MCF 10A (cell line): ENCODE results near the gene MRGPRX4. TPM values are rescaled to one million over a fixed set of nuclear protein-coding genes. Genes with fewer than 3 reads are reported as not detected.
"Not testable (repeated sequence)": the region's sequence is repeated elsewhere in the genome, so short reads cannot be mapped to it uniquely, and the experiment has no call there.

Experiments used
- BruUV-seq: library from RNA; stranded (reverse); fragments of 400-500 nt; replicated peaks from 2 replicates; lab custom pipeline; 2021; lab: Mats Ljungman, UMichigan
- CTCF ChIA-PET: fragments of 300-600 bp; sonication (Branson Sonifier 250); formaldehyde crosslinking; extraction: SDS; loops from one replicate; lab custom pipeline; 2021; ENCODE audit warnings: antibody characterized with exemption, inconsistent platforms; lab: Yijun Ruan, JAX
- POLR2A ChIA-PET: fragments of 300-600, 350-650 bp; sonication (Branson Sonifier 250); formaldehyde crosslinking; extraction: SDS; loops from one replicate; lab custom pipeline; 2020; ENCODE audit warnings: antibody characterized with exemption, inconsistent platforms; lab: Yijun Ruan, JAX
- DNase-seq: peaks from one replicate; pipeline ENCODE4 v3.0.0-alpha.2; 2018; ENCODE audit not compliant: unreplicated experiment
- H3K27ac Mint-ChIP-seq: one replicate; pipeline ENCODE4 v1.8.0; 2022; ENCODE audit warnings: mild to moderate bottlenecking, low read depth, mixed read lengths; ENCODE audit not compliant: unreplicated experiment
- H3K27me3 Mint-ChIP-seq: one replicate; pipeline ENCODE4 v1.8.0; 2022; ENCODE audit warnings: mixed read lengths; ENCODE audit not compliant: insufficient read depth, unreplicated experiment
- H3K36me3 Mint-ChIP-seq: one replicate; pipeline ENCODE4 v1.8.0; 2022; ENCODE audit warnings: mild to moderate bottlenecking, moderate library complexity, mixed read lengths; ENCODE audit not compliant: insufficient read depth, unreplicated experiment
- H3K4me1 Mint-ChIP-seq: one replicate; pipeline ENCODE4 v1.8.0; 2022; ENCODE audit warnings: mixed read lengths; ENCODE audit not compliant: insufficient read depth, unreplicated experiment
- H3K4me3 Mint-ChIP-seq: one replicate; pipeline ENCODE4 v1.8.0; 2022; ENCODE audit warnings: mild to moderate bottlenecking, moderate library complexity, mixed read lengths; ENCODE audit not compliant: unreplicated experiment
- H3K9me3 Mint-ChIP-seq: one replicate; pipeline ENCODE4 v1.8.0; 2022; ENCODE audit warnings: mixed read lengths; ENCODE audit not compliant: unreplicated experiment
- intact Hi-C: fragments of 100-400 bp; cut with micrococcal nuclease; formaldehyde crosslinking; loops from 2 replicates; pipeline ENCODE4 v1.14.1; 2022
- total RNA-seq: library from RNA; stranded (reverse); gene quantifications from 2 replicates; pipeline ENCODE4 v1.2.3, GENCODE V29; 2022
- TF ChIP-seq, protein P1 (sequence below): fragments of 200-600 bp; IDR thresholded peaks from one replicate; pipeline ENCODE4 v1.8.0; 2022; ENCODE audit warnings: antibody characterized with exemption, mild to moderate bottlenecking; ENCODE audit not compliant: unreplicated experiment

Gene MRGPRX4
- total RNA-seq, 1 experiment from 2014 or later = not detected

DNA sequence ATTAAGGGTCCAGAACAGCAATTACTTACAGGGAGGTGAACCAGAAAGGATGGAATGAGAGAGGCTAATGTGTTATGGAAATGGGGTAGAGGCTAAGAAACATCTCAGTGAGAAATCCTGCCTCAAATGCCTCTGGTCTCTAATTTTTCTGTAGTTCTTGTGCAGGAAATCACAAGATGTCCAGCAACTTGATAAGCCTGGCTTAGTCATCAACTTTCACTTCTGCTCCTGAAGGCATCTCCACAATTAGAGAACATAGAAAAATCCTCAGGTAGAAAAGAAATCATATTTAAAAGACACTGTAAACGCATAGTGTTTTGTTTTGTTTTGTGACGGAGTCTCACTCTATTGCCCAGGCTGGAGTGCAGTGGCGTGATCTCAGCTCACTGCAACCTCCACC lies 18.7 kb downstream of the MRGPRX4 start:
- no peak overlapping the region for H3K4me3 Mint-ChIP-seq
- no peaks in the 10 kb centered on the region for H3K4me1 Mint-ChIP-seq
- intact Hi-C loops = no loop called here
- ChIA-PET CTCF (no interaction called here), POLR2A (no interaction called here)
- peaks cover 52% of the 10 kb centered on the region for H3K27me3 Mint-ChIP-seq
- TF ChIP-seq, protein P1, sequence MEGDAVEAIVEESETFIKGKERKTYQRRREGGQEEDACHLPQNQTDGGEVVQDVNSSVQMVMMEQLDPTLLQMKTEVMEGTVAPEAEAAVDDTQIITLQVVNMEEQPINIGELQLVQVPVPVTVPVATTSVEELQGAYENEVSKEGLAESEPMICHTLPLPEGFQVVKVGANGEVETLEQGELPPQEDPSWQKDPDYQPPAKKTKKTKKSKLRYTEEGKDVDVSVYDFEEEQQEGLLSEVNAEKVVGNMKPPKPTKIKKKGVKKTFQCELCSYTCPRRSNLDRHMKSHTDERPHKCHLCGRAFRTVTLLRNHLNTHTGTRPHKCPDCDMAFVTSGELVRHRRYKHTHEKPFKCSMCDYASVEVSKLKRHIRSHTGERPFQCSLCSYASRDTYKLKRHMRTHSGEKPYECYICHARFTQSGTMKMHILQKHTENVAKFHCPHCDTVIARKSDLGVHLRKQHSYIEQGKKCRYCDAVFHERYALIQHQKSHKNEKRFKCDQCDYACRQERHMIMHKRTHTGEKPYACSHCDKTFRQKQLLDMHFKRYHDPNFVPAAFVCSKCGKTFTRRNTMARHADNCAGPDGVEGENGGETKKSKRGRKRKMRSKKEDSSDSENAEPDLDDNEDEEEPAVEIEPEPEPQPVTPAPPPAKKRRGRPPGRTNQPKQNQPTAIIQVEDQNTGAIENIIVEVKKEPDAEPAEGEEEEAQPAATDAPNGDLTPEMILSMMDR = no peak
- H3K27ac Mint-ChIP-seq = no peak overlapping the region
- H3K36me3 Mint-ChIP-seq = no peaks in the 10 kb centered on the region
- DNase-seq = no peak
- no TSS peak for BruUV-seq
- H3K9me3 Mint-ChIP-seq = no peaks in the 10 kb centered on the region

DNA sequence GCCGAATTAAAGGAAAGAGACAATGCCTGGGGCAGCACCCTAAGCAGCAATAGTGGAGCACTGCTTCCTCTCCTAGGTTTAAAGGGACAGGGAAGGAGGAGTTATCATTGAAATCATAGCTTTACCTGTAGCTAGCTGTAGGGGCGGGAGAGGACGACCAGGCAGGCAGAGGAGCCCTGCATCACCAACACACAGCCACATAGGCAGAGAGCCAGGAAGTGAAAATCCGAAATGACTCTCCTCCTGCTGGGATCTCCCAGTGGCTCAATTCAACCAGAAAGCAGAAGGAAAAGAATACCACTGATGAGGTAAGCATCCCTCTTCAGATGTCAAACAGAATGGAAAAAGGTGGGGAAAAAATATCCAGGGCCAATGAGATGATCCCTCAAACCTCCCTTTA lies 20.4 kb downstream of the MRGPRX4 start:
- intact Hi-C loops = no loop called here
- H3K27me3 Mint-ChIP-seq = peaks cover 36% of the 10 kb centered on the region
- TF ChIP-seq, protein P1 = no peak
- no TSS peak for BruUV-seq
- CTCF ChIA-PET = no interaction called here
- H3K36me3 Mint-ChIP-seq = no peaks in the 10 kb centered on the region
- H3K27ac Mint-ChIP-seq = no peak overlapping the region
- no peaks in the 10 kb centered on the region for H3K4me1 Mint-ChIP-seq
- H3K9me3 Mint-ChIP-seq = no peaks in the 10 kb centered on the region
- DNase-seq = no peak
- POLR2A ChIA-PET = interaction anchor here (0.9 kb wide), 1 partner anchor 77 kb away, joined by 3 read pairs; no protein-coding TSS in a partner anchor
- no peak overlapping the region for H3K4me3 Mint-ChIP-seq

DNA sequence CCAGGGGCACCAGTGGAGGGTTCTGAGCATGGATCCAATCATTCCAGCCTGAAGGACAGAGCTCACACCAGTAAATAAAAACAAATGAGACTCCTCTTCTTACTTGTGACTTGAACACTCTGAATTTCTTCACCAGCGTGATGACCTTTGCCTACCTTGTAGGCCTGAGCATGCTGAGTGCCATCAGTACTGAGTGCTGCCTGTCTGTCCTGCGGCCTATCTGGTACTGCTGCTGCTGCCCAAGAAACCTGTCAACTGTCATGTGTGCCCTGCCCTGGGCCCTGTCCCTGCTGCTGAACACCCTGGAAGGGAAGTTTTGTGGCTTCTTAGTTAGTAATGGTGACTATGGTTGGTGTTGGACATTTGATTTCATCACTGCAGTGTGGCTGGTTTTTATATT lies 23.9 kb downstream of the MRGPRX4 start:
- intact Hi-C loops = no loop called here
- peaks cover 29% of the 10 kb centered on the region for H3K27me3 Mint-ChIP-seq
- no TSS peak for BruUV-seq
- H3K27ac Mint-ChIP-seq = no peak overlapping the region
- no peaks in the 10 kb centered on the region for H3K36me3 Mint-ChIP-seq
- TF ChIP-seq, protein P1 = no peak
- POLR2A ChIA-PET = no interaction called here
- CTCF ChIA-PET = no interaction called here
- no peak overlapping the region for H3K4me3 Mint-ChIP-seq
- no peaks in the 10 kb centered on the region for H3K4me1 Mint-ChIP-seq
- no peak for DNase-seq
- H3K9me3 Mint-ChIP-seq = no peaks in the 10 kb centered on the region

DNA sequence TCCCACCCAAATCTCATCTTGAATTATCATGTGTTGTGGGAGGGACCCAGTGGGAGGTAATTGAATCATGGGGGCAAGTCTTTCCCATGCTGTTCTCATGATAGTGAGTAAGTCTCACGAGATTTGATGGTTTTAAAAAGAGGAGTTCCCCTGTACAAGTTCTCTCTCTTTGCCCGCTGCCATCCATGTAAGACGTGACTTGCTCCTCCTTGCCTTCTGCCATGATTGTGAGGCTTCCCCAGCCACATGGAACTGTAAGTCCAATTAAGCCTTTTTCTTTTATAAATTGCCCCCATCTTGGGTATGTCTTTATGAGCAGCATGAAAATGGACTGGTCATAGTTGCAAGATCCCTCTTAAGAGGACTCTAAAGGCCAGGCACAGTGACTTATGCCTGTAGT lies 25.1 kb downstream of the MRGPRX4 start:
- H3K4me3 Mint-ChIP-seq, POLR2A ChIA-PET, BruUV-seq, H3K4me1 Mint-ChIP-seq, H3K36me3 Mint-ChIP-seq, H3K27ac Mint-ChIP-seq, H3K9me3 Mint-ChIP-seq, intact Hi-C loops, DNase-seq: not testable (repeated sequence)
- CTCF ChIA-PET = interaction anchor here (0.6 kb wide), 1 partner anchor 65 kb away, joined by 5 read pairs; no protein-coding TSS in a partner anchor
- H3K27me3 Mint-ChIP-seq = peaks cover 17% of the 10 kb centered on the region

DNA sequence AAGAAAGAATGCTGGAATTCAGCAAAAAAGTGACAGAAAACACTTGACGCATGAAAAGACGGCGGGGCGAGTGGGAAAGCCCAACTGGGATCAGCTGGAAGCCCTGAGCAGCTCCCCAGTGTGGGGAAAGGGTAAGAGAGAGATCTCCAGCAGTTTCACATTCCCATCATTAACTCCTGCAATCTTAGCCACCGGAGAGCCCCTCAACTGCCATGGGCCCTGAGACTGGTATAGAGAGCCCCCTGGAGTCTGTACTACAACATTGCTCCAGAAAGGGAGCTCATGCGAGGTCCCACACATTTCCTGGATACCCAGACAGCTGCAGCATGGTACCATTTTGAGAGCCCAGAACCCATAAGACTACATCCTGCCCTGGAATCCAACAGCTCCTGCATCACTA lies 31.1 kb downstream of the MRGPRX4 start:
- no peak overlapping the region for H3K27ac Mint-ChIP-seq
- no peaks in the 10 kb centered on the region for H3K27me3 Mint-ChIP-seq
- ChIA-PET POLR2A (no interaction called here), CTCF (interaction anchor here (0.6 to 0.7 kb wide), 2 partner anchors 13 to 34 kb away, joined by 3 to 4 read pairs; no protein-coding TSS in a partner anchor)
- no peaks in the 10 kb centered on the region for H3K9me3 Mint-ChIP-seq
- intact Hi-C loops = no loop called here
- DNase-seq = peak; percentile 30
- TF ChIP-seq, protein P1 = no peak
- H3K4me1 Mint-ChIP-seq = no peaks in the 10 kb centered on the region
- H3K36me3 Mint-ChIP-seq = no peaks in the 10 kb centered on the region
- no peak overlapping the region for H3K4me3 Mint-ChIP-seq
- no TSS peak for BruUV-seq
